NCI-H2196 treated with DMSO at 0.1 percent for 48 hours (cell line): ENCODE measurements around the gene C7.

Experiments used
- DNase-seq: peaks from one replicate; lab custom pipeline; 2025; ENCODE audit not compliant: unreplicated experiment; lab: John Stamatoyannopoulos, UW

Gene C7

DNA sequence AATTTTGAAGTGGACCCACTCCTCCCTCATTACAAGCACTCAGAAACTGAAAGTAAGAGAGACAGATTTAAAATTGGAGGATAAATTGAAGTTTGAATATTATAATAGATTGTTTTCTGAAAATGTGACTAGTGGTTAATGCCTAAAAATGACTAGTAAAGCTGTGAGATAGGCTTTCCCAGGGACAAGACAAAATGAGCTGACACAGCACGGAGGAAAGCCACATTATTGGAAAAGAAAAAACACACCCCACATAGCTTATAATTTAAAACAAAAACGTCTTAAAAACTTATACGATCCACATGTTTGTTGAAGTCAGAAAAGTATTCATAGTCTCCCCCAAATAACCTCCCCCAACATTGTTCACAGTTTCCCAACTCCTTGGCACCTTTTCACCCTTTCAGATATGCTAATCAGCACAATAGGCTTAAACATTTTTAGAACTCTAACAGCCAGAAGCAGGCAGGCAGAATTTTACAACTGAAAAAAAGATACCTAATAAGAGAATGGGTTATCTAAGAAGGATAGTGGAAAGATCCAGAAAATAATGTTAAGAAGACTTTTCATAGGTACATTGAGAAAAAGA, 6.1 kb downstream of the C7 start:
- no peak for DNase-seq

DNA sequence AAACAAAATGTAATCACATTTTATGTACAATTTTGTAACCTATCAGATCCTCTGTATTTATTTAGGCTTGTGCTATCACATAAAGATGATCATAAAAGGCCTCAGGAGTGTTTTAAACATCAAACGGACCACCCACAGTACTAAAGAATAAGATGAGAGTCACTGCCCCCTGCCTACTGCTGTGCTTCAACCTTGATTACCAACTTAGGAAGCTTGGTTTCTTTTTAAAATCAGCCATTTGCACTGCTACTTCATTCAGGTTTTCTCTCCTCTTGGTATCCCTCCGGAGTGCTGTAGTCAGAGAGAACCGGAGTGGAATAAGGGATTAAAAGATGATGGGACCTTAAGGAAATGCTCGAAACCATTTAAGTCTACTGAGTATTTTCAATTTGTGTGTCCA, 6.9 kb downstream of the C7 start:
- DNase-seq, result no peak

DNA sequence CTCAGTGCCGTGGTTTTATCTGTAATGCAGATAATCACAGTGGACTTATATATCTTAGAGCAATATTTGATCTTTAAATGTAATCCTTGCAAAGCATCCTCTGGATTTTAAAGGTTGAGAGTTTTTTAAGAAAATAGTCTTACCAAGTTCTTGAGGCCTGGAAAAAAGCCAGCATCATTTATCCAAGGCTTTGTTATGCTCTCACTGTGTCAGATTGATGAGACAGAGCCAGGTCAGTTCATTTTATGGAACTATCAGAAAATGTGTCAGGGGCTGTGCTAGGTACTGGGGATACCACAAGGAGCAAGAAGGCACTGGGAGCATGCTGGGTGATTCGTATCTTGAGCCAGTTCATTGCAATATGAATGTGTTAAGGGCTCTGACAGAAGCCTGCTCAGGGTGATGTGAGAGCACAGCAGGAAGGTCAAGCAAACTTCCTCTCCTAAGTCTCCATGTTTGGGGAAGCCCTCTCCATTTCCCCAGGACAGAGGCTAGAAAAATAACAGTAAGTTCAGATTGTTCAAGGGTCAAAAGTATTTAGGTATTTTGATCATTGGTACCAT, 19.7 kb downstream of the C7 start:
- no peak for DNase-seq

DNA sequence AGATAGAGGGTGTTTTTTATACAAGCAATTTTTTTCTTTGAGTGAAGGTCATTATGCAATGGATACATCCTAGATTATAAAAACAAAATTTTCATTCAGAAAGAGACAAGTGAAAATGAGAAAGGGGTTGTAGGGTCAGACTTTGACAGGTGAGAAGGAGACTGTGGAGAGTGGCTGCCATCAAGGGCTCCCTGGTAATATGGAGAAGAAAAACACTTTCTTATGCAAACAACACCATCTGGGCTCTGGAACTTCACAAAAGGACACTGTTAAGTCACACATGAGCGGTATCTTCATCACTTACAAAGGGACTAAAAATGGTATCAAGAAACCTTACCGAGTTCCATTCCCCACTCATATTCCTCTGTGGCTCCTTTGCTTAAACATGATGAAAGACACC, 23.5 kb downstream of the C7 start:
- DNase-seq, result no peak

GRCh38 chr5:40937075-40937474, 27.8 kb downstream of the C7 start:
- DNase-seq, result no peak

- no peak for DNase-seq
Observed at GRCh38 chr5:40939753-40940152, 30.5 kb downstream of the C7 start.

GRCh38 chr5:40945111-40945510, 35.8 kb downstream of the C7 start:
- DNase-seq, result peak; percentile 71

GRCh38 chr5:40955313-40955712, 46.0 kb downstream of the C7 start:
- DNase-seq, result no peak

GRCh38 chr5:40957048-40957447, 47.8 kb downstream of the C7 start:
- DNase-seq, result no peak

GRCh38 chr5:40958811-40959210, 49.5 kb downstream of the C7 start:
- DNase-seq, result no peak

- DNase-seq, result no peak
Observed at GRCh38 chr5:40960037-40960436, 50.7 kb downstream of the C7 start.

DNA sequence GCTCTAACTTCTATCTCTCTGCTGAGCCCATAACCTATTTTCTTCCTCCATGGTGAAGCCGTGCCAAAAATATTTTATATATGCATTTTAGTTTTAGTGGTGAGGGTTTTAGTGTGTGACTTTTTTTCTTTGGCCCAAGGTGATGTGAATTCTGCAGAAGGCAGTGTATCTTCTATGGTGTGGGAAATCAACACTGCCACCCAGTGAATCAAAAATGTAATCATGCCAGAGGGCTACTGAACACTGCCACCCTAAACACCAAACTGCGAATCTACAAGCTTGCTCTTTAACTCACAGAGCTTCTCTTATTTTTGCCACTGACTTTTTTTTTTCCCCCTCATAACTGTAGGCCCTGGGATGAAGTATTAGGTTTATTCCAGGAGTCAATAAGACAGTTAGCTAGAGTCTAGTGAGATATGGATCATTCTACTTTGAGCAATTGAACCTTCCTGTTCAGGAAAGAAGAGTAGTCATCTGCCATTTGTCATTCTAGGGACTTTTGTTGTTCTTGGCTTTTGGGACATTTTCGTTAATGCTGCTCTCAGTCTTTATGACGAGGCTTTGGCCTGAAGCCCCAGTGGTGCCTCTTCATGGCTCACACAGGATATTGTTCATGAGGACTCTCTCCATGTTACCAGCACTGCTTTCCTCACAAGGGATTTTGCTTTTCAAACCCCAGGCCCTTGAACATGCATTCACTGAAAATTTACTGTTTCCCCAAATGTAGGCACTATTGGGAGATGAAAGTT, 53.1 kb downstream of the C7 start:
- DNase-seq, result no peak

- DNase-seq, result no peak
Observed at GRCh38 chr5:40972434-40972833, 63.1 kb downstream of the C7 start.

DNA sequence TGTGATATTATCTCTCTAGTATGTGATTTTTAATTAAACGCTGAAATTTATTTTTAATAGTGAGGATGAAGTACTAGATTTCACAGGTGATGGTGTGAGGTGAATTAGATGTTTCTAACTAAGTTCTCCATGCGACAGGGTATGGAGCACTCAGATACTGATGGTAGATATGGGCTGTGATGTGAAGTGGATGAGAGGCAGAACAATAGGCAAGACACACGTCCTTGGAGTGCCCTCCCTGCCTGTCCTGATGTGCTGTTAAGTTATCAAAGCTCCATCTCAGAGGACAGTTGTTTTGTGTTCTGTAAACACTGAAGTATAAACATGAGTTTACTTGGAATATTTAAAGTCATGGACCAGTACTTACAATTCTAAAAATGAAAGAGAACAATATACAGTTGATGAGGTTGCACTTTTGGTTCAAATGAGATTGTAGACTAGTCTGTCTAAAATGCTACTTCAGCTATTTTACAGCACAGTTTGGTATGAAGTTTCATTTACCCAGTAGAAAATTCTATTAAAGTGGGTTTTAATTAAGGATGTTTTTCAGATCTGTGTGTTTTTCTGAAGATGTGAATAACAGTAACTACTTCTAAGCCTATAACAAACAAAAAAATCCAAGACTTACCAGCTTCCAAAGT, 64.2 kb downstream of the C7 start:
- DNase-seq, result no peak

DNA sequence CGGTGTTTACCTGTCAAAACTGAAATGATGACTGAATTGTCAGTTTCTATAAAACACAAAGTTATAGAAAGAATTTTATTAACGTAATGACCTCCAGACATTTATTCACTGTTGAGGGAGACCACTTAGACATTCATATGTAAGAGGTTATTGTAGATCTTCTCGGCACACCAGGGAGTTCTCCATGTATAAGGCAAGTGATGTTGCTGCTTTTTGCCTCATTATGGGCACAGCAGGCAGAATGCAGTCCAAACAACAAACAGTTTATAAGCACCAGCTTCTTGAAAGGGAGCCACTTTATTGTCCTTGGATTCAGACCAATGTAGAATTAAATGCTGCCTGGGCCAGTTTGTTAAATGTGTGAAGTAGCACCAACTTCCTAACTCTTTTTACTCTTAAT, 66.7 kb downstream of the C7 start:
- DNase-seq, result no peak

- no peak for DNase-seq
Observed at GRCh38 chr5:40976836-40977235, 67.5 kb downstream of the C7 start.

GRCh38 chr5:40981420-40981819, 72.1 kb downstream of the C7 start:
- DNase-seq, result no peak

- no peak for DNase-seq
Observed at GRCh38 chr5:40983781-40984180, 74.5 kb downstream of the C7 start.

GRCh38 chr5:40984884-40985283, 75.6 kb downstream of the C7 start:
- DNase-seq, result no peak

- DNase-seq, result no peak
Observed at GRCh38 chr5:40985501-40985900, 76.2 kb downstream of the C7 start.

GRCh38 chr5:40986666-40987065, 77.4 kb downstream of the C7 start:
- no peak for DNase-seq

DNA sequence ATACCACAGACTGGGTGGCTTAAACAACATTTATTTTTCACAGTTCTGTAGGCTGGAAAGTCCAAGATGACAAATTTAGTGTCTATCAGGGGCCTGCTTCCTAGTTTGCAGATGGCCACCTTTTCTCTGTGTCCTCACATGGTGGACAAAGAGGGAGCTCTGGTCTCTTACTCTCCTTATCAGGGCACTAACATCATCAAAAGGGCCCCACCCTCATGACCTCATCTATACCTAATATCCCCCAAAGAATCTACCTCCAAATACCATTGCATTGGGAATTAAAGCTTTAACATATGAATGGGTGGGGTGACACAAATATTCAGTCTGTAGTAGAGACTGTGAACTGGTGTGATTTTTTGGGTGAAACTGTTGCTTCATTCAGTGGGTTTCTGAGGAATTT, 78.1 kb downstream of the C7 start:
- no peak for DNase-seq
